Activated naive CD4-positive, alpha-beta T cell treated with anti-CD3 and anti-CD28 coated beads, Interleukin-2, amount 10 ng/mL, durations not matched to agents 7 days and 5 days (primary cell): ENCODE measurements around the gene EDRF1.

Source experiments
- CTCF ChIA-PET: fragments of 350-600 bp; sonication (Branson Sonifier 250); formaldehyde crosslinking; loops from one replicate; lab custom pipeline; 2021; ENCODE audit warnings: antibody characterized with exemption; lab: Charles Lee
- DNase-seq: peaks from one replicate; pipeline ENCODE4 v3.0.0-alpha.2; 2020
- H3K27ac Mint-ChIP-seq: one replicate; pipeline ENCODE4 v1.8.0; 2021; ENCODE audit warnings: mild to moderate bottlenecking, moderate library complexity, mixed read lengths
- H3K27me3 Mint-ChIP-seq: one replicate; pipeline ENCODE4 v1.8.0; 2021; ENCODE audit warnings: mild to moderate bottlenecking, mixed read lengths
- H3K36me3 Mint-ChIP-seq: one replicate; pipeline ENCODE4 v1.8.0; 2021; ENCODE audit warnings: mixed read lengths
- H3K4me1 Mint-ChIP-seq: one replicate; pipeline ENCODE4 v1.8.0; 2021; ENCODE audit warnings: mixed read lengths
- H3K4me3 Mint-ChIP-seq: one replicate; pipeline ENCODE4 v1.8.0; 2021; ENCODE audit warnings: mild to moderate bottlenecking, moderate library complexity, mixed read lengths
- H3K9me3 Mint-ChIP-seq: one replicate; pipeline ENCODE4 v1.8.0; 2021; ENCODE audit warnings: mixed read lengths

Gene EDRF1

DNA sequence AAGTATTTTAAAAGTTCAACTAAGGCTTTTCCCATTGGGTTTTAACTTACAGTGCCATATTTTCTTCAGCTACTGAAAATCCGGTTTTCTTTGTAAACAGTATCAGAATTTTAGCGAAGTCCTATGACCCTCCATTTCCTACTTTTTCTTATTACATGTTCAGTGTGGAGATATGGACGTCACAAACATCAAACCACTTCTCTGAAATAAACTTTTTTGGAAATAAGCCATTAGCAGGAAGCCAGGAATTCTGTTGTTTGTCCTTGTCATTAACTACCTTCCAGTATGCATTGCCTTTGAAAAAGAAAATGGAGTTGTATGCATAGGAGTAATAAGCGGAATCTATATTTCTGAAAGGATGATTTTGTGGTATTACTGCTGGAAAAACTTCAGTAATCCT, 47.0 kb downstream of the EDRF1 start:
- DNase-seq: no peak
- no peaks in the 10 kb centered on the region for H3K4me1 Mint-ChIP-seq
- no peaks in the 10 kb centered on the region for H3K9me3 Mint-ChIP-seq
- peaks cover 30% of the 10 kb centered on the region for H3K36me3 Mint-ChIP-seq
- H3K4me3 Mint-ChIP-seq: no peak overlapping the region
- H3K27ac Mint-ChIP-seq: no peak overlapping the region
- no peaks in the 10 kb centered on the region for H3K27me3 Mint-ChIP-seq
- CTCF ChIA-PET: no interaction called here

DNA sequence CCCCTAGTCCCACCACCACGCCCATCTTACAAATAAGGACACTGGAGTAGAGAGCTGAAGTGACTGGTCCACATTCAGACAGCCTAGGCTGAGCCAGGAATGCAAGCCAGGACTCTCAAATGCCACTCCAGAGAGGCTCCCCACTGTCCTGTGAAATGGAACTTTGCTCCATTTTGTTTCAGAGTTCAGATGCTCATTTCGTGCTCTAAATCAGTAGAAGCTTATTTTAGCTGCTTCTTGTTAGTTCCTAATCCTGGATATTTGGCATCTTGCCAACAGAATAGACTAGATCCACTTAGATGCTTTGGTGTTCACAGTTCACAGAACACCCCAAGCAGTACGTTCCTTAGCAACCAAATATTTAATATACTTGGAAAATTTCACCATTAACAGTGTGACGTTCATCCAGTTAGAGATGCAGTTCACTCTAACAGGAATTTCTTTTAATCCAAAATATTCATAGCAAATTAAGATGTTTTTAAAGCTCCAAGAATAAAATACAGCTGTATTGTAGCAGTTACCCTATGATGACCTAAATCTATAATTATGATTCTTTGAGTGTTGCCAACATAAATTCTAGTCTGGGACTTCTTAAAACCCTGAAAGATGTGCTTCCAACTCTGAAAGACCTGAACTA, 48.8 kb downstream of the EDRF1 start:
- H3K4me1 Mint-ChIP-seq: no peaks in the 10 kb centered on the region
- no peak for DNase-seq
- CTCF ChIA-PET: no interaction called here
- peaks cover 21% of the 10 kb centered on the region for H3K36me3 Mint-ChIP-seq
- H3K4me3 Mint-ChIP-seq: no peak overlapping the region
- no peaks in the 10 kb centered on the region for H3K27me3 Mint-ChIP-seq
- no peaks in the 10 kb centered on the region for H3K9me3 Mint-ChIP-seq
- no peak overlapping the region for H3K27ac Mint-ChIP-seq

DNA sequence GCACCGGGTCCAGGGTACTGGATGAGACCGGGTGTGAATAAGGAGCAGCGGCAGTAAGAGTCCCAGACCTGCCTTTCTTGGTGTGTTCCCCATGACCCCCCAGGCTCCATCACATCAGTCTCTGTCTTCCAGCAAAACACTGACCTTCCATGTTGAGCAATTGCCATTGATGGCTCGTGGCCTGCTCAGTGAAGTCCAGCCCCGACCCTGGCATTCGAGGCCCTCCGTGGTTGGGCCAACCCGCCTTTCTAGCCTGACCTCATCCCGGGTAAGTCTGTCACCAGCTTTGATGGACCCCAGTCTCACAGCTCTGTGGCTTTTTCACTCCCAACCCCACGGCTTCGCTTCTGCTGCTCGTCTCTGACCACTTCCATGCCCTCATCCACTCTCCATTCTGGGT, 49.7 kb downstream of the EDRF1 start:
- CTCF ChIA-PET: no interaction called here
- Mint-ChIP-seq H3K36me3 (peaks cover 17% of the 10 kb centered on the region), H3K27ac (no peak overlapping the region)

DNA sequence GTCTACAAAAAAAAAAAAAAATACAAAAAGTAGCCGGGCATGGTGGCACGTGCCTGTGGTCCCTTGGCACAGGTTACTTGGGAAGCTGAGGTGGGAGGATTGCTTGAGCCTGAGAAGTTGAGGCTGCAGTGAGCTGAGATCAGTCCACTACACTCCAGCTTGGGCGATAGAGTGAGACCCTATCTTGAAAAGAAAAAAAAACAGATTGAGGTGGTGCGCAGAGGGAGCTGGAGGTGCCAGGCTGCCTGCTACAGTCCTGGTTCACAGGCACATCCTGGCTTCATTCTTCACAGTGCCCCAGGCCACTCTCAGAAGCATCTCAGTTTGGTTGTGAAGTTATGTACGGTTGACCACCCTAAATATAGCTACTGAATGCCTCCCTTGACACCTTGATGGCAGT, 51.3 kb downstream of the EDRF1 start:
- H3K27ac Mint-ChIP-seq: no peak overlapping the region

More for the DNA sequence above, 49.7 kb downstream of the EDRF1 start:
- DNase-seq: no peak
- Mint-ChIP-seq H3K4me3 (no peak overlapping the region), H3K9me3 (no peaks in the 10 kb centered on the region), H3K27me3 (no peaks in the 10 kb centered on the region), H3K4me1 (no peaks in the 10 kb centered on the region)

DNA sequence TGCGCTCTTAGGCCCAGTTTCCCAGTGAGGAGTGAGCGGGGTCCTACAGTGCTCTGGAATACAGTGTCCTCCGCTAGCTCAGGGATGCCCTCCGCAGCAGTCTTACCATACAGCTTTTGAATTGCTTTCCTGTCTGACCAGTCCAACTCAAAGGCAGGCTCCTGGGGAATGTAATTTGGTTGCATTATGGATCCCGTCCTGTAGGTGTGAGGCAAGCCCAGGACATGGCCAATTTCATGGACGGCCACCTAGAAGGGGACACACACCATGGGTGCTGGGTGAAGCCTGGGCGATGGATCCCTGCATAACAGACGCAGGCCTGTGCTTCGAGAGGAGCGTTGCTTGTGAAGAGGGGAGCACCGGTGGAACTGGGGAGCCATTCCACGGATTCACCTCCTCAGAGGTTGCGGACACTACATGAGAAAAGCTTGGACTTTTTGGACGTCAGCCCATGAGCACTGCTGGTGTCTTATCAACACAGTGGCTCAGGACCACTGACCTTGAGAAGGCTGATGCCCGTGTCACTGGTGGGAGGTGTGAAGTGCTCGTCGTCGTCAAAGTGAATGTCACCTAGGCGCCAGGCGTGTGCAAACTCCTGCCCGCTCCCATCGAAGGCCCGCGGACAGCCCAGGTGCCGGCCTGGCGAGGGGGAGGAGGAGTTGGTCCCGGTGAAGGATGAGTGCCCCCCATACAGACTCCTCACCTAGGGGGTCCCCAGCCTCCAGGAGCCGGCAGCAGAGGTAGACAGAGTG, 52.8 kb downstream of the EDRF1 start:
- Mint-ChIP-seq H3K27ac (no peak overlapping the region), H3K4me3 (no peak overlapping the region), H3K36me3 (no peaks in the 10 kb centered on the region), H3K4me1 (no peaks in the 10 kb centered on the region), H3K9me3 (no peaks in the 10 kb centered on the region), H3K27me3 (peaks cover 7% of the 10 kb centered on the region)
- DNase-seq: no peak
- CTCF ChIA-PET: interaction anchor here (0.7 kb wide), 1 partner anchor 58 kb away, joined by 3 read pairs; no protein-coding TSS in a partner anchor

More for the DNA sequence above, 51.3 kb downstream of the EDRF1 start:
- CTCF ChIA-PET: no interaction called here
- no peaks in the 10 kb centered on the region for H3K9me3 Mint-ChIP-seq
- H3K4me1 Mint-ChIP-seq: no peaks in the 10 kb centered on the region
- no peak overlapping the region for H3K4me3 Mint-ChIP-seq
- peaks cover 4% of the 10 kb centered on the region for H3K27me3 Mint-ChIP-seq
- H3K36me3 Mint-ChIP-seq: peaks cover 8% of the 10 kb centered on the region
- no peak for DNase-seq

DNA sequence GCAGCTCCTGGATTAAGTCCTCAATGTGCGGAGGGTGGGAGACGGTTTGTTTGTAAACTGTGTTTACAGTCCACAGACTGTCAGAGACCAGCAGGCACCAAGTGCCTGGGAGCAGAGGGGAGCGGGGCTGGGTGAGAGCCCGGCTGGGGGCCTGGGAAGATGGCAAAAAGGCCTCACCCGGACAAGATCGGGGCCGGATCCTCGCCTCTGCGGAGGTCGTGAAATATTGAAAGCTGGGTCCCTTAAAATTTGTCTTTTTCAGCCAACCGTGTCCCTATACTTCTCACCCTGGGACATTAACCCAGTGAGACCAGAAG, 53.3 kb downstream of the EDRF1 start:
- H3K27ac Mint-ChIP-seq: no peak overlapping the region
- CTCF ChIA-PET: no interaction called here
- H3K4me1 Mint-ChIP-seq: no peaks in the 10 kb centered on the region
- no peak for DNase-seq
- H3K4me3 Mint-ChIP-seq: no peak overlapping the region
- H3K27me3 Mint-ChIP-seq: peaks cover 12% of the 10 kb centered on the region
- H3K36me3 Mint-ChIP-seq: no peaks in the 10 kb centered on the region
- H3K9me3 Mint-ChIP-seq: no peaks in the 10 kb centered on the region

DNA sequence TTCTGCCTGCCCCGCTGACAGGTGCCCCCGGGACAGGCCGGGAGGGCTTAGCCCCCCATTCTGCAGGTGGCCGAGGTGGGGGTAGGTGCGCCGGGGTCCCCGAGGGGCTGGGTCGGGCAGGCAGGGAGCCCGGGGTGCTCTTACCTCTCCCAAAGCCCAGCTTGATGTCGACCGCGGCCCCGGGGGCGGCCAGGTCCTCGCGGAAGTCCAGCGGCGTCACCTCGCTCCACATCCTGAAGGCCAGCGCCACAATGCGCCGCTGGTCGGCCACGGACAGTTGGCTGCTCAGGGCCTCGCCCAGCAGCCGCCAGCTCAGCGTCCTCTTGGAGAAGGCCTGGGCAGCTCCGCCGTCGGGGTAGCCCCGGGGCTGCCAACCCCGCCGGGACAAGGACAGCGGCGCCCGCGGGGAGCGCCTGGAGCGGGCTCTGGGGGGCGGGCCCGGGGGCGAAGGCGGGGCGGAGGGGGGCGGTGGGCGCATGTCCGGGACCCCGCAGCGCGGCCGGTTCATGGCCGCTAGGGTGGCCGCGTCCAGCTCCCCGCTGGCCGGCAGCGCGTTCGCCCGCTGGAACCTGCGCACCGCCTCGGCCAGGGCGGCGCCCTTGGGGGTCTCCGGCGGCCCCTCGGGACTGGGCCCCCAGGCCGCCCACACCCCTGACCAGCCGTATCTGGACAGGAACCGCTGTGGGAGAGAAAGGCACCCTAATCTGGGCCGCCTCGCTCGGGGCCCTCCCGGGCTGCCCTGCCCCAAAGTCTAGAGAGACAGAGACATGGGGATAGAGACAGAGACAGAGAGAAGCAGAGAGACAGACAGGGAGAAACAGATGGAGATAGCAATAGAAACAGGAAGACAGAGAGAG, 54.4 kb downstream of the EDRF1 start:
- no peaks in the 10 kb centered on the region for H3K4me1 Mint-ChIP-seq
- no peak overlapping the region for H3K27ac Mint-ChIP-seq
- H3K27me3 Mint-ChIP-seq: peaks cover 19% of the 10 kb centered on the region
- CTCF ChIA-PET: no interaction called here
- no peak for DNase-seq
- no peak overlapping the region for H3K4me3 Mint-ChIP-seq
- H3K9me3 Mint-ChIP-seq: no peaks in the 10 kb centered on the region
- H3K36me3 Mint-ChIP-seq: no peaks in the 10 kb centered on the region

DNA sequence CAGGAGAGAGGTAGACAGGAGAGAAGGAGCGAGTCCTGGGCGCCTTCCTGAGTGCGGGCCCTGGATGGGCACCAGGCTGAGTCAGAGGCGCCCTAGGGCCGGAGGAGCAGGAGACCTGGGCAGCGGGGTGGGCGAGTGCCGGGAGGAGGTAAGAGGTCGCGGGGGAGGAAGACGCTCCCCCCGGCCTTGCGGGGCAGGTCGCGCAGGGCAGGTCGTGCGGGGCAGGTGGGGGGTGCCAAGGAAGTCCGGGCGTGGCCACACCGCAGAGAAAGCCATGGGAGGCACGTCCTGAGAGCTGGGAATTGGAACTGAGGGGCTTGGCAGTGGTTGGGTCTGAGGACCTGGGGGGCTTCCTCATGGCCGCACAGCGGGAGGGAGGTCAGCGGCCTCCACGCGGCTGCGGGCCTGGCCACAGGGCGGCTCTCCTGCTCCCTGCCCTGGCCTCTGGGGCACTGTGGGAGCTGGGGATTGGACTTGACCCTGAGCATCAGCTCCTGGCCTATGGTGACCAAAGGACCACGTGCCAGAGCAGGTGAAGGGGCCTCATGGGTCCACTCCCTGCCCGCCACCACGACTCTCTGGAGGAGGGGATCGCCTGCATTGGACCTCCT, 55.2 kb downstream of the EDRF1 start:
- H3K9me3 Mint-ChIP-seq: no peaks in the 10 kb centered on the region
- H3K4me3 Mint-ChIP-seq: no peak overlapping the region
- H3K27me3 Mint-ChIP-seq: peaks cover 19% of the 10 kb centered on the region
- no peak for DNase-seq
- no peak overlapping the region for H3K27ac Mint-ChIP-seq
- no peaks in the 10 kb centered on the region for H3K4me1 Mint-ChIP-seq
- H3K36me3 Mint-ChIP-seq: no peaks in the 10 kb centered on the region
- CTCF ChIA-PET: no interaction called here

DNA sequence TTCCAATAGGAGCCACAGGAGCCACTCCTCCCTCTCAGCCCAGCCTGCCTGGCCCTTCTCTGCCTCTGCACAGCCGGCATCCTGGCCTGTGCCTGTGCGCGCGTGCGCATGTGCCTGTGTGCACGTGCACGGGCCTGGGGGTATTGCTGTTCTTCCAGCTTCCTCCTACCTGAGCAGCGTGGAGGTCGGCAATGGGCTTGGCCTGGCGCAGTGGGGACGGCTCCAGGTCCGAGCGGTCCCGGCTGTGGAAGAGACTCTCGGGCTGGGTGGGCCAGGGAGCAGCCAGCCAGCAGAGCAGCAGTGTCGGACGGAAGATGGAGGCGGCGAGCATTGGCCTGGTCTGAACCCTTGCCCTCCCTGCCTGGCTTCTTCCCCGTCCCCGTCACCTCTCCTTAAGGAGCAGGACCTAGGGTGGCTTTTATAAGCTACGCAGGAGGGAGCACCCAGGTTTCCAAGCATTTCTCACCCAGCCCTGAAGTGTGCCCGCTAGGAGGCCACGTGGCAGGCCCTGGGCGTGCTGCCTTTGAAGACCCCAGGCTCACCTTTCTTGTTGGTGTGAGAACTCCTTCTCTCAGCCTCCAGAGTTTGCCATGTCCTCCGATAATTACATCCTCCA, 56.1 kb downstream of the EDRF1 start, which contains the start of gene MMP21:
Gene MMP21 (minus strand): TSS at position 331 of the 616 bp plus-strand sequence. CDS start 0 bp downstream, at position 331.
- Mint-ChIP-seq H3K9me3 (no peaks in the 10 kb centered on the region), H3K4me3 (no peak within 1 kb of the TSS), H3K4me1 (no peaks in the 10 kb centered on the region), H3K27ac (no peak within 1 kb of the TSS), H3K36me3 (no peaks in the 10 kb centered on the region), H3K27me3 (peaks cover 19% of the 10 kb centered on the region)
- DNase-seq: no peak
- CTCF ChIA-PET: no interaction called here

DNA sequence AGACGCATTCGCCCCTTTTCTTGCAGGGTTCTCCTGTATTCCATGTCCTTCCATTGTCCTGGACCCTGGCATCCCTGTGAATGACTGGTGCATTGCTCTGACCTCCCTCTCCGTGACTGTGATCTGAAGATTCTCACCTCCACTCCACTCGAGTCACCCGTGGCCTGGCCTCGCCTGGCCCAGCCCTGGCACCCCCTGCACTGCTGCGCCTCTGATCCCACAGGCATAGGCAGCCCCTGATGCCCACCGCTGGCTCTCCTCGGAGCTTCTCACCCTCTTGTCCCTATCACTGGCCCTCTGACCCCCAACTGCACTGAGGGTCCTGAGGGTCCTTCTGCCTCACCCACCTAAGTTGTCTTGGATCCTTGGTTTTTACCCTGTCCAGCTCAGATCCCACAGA, 58.3 kb downstream of the EDRF1 start:
- Mint-ChIP-seq H3K4me3 (no peak overlapping the region), H3K27me3 (peaks cover 19% of the 10 kb centered on the region), H3K36me3 (no peaks in the 10 kb centered on the region), H3K9me3 (no peaks in the 10 kb centered on the region), H3K27ac (no peak overlapping the region), H3K4me1 (no peaks in the 10 kb centered on the region)
- CTCF ChIA-PET: no interaction called here
- DNase-seq: no peak

DNA sequence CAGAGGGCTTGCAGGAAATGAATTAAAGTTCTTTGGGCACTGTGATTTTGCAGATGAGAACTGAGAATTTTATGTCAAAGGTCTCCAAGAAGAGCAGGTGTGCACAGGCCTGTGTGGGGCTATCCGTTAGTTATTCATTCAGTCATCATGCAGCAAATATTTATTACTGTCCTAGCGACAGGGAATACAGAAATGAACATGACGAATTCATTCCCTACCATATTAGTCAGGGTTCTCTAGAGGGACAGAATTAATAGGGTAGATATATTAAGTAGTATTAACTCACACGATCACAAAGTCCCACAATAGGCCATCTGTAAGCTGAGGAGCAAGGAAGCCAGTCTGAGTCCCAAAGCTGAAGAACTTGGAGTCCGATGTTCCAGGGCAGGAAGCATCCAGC, 59.0 kb downstream of the EDRF1 start:
- no peak overlapping the region for H3K27ac Mint-ChIP-seq
- no peak for DNase-seq
- H3K36me3 Mint-ChIP-seq: no peaks in the 10 kb centered on the region
- H3K4me1 Mint-ChIP-seq: no peaks in the 10 kb centered on the region
- H3K9me3 Mint-ChIP-seq: no peaks in the 10 kb centered on the region
- H3K4me3 Mint-ChIP-seq: no peak overlapping the region
- CTCF ChIA-PET: no interaction called here
- H3K27me3 Mint-ChIP-seq: peaks cover 19% of the 10 kb centered on the region

DNA sequence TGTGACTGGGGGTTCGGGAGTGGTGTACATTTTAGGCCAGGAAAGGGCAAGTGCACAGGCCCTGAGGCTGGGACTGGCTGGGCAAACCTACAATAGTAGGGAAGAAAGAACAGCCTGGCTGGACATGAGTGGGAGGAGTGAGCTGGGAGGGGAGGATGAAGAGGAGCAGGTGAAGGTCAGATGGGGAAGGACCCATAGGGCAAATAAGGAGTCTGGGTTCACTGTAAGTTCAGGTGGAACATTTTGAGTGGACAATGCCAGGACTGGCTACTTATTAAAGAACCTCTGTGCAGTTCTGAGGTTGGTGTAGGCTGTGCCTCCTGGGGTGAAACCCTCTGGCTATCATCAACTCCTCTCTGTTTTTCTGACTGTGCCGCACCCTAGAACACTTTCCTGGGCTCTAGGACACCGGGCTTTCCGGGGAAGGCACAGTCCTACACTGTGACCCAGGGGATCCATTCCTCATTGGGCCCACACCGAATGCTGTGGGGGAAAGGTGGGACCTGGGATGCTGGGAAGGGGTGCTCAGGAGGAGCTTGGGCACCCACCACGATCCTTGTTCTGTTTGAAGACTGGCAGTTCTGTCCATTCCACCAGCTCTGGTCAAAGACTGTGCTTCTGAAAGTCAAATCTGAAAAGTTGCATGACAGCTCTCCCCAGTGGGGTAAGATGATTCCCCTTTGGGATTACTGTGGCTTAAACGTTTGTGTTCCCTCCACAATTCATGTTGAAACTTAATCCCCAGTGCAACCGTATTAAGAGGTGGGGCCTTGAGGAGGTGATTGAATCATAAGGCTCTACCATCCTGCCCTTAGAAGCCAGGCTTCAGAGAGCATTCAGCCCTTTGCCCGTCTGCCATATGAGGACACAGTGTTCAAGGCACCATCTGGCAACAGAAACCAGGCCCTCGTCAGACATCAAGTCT, 60.2 kb downstream of the EDRF1 start:
- CTCF ChIA-PET: no interaction called here
- peaks cover 19% of the 10 kb centered on the region for H3K27me3 Mint-ChIP-seq
- no peaks in the 10 kb centered on the region for H3K4me1 Mint-ChIP-seq
- no peak for DNase-seq
- no peaks in the 10 kb centered on the region for H3K9me3 Mint-ChIP-seq
- no peaks in the 10 kb centered on the region for H3K36me3 Mint-ChIP-seq
- no peak overlapping the region for H3K4me3 Mint-ChIP-seq
- H3K27ac Mint-ChIP-seq: peak overlapping the region; percentile 15

DNA sequence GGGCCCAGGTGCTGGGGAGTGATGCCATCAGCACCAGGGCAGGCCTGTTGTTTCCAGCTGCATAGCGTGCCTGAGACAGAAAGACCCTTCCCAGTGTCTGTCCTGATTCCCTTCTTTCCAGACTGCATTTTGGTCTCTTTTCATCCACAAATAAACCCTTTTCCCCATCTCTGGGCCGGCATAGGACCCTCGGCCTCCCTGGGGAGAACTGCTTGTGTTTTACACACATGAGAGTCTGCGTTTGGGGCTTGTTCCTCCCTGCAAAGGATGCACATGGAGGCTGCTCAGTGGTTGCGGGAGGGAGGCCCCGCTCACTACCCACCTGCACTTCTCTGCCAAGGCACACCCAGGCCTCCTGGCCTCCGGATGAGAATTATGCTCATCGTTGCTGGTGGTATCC, 61.9 kb downstream of the EDRF1 start:
- no peak for DNase-seq
- CTCF ChIA-PET: no interaction called here
- no peaks in the 10 kb centered on the region for H3K36me3 Mint-ChIP-seq
- H3K4me1 Mint-ChIP-seq: no peaks in the 10 kb centered on the region
- no peaks in the 10 kb centered on the region for H3K9me3 Mint-ChIP-seq
- H3K4me3 Mint-ChIP-seq: no peak overlapping the region
- H3K27me3 Mint-ChIP-seq: peaks cover 15% of the 10 kb centered on the region
- H3K27ac Mint-ChIP-seq: no peak overlapping the region
